Measurements from ENCODE around the gene ASB8.

Gene ASB8

GRCh38 chr12:48198985-48199384, 41.7 kb upstream of the ASB8 start:
- no peak for DNase-seq (ENCODE audit: low read depth in 2 of 2)
- H3K4me3 ChIP-seq (replicated peaks in 1 of 2; ENCODE audit: low read depth in 2 of 2, low read length in 2 of 2), result peak overlapping the region; percentile 71 to 82
- TF ChIP-seq CTCF (IDR thresholded peaks at IDR 0.05; ENCODE audit: low read depth, low read length), result no peak

- TF ChIP-seq CTCF (IDR thresholded peaks at IDR 0.05; ENCODE audit: low read depth, low read length), result no peak
- H3K4me3 ChIP-seq (replicated peaks in 1 of 2; ENCODE audit: low read depth in 2 of 2, low read length in 2 of 2), result peak overlapping the region; percentile 71 to 82
- DNase-seq (ENCODE audit: low read depth in 2 of 2), result peak in 1 of 2 donors; percentile 33
Observed at GRCh38 chr12:48198672-48198971, 41.3 kb upstream of the ASB8 start.

GRCh38 chr12:48197971-48198671, 40.8 kb upstream of the ASB8 start:
- TF ChIP-seq CTCF (IDR thresholded peaks at IDR 0.05; ENCODE audit: low read depth, low read length), result peak; percentile 29
- peak; percentile 96 for DNase-seq (ENCODE audit: low read depth in 2 of 2)
- peak overlapping the region; percentile 71 to 82 for H3K4me3 ChIP-seq (replicated peaks in 1 of 2; ENCODE audit: low read depth in 2 of 2, low read length in 2 of 2)

GRCh38 chr12:48197549-48197970, 40.2 kb upstream of the ASB8 start:
- peak; percentile 55 for TF ChIP-seq CTCF (IDR thresholded peaks at IDR 0.05; ENCODE audit: low read depth, low read length)
- H3K4me3 ChIP-seq (replicated peaks in 1 of 2; ENCODE audit: low read depth in 2 of 2, low read length in 2 of 2), result peak overlapping the region; percentile 71 to 82
- DNase-seq (ENCODE audit: low read depth in 2 of 2), result peak; percentile 41 to 55

GRCh38 chr12:48194799-48195201, 37.5 kb upstream of the ASB8 start:
- no peak overlapping the region for H3K4me3 ChIP-seq (replicated peaks in 1 of 2; ENCODE audit: low read depth in 2 of 2, low read length in 2 of 2)
- DNase-seq (ENCODE audit: low read depth in 2 of 2), result no peak
- no peak for TF ChIP-seq CTCF (IDR thresholded peaks at IDR 0.05; ENCODE audit: low read depth, low read length)

- DNase-seq (ENCODE audit: low read depth in 2 of 2), result no peak
- no peak overlapping the region for H3K4me3 ChIP-seq (replicated peaks in 1 of 2; ENCODE audit: low read depth in 2 of 2, low read length in 2 of 2)
- TF ChIP-seq CTCF (IDR thresholded peaks at IDR 0.05; ENCODE audit: low read depth, low read length), result no peak
Observed at GRCh38 chr12:48193623-48194022, 36.3 kb upstream of the ASB8 start.

- no peak for TF ChIP-seq CTCF (IDR thresholded peaks at IDR 0.05; ENCODE audit: low read depth, low read length)
- no peak overlapping the region for H3K4me3 ChIP-seq (replicated peaks in 1 of 2; ENCODE audit: low read depth in 2 of 2, low read length in 2 of 2)
- no peak for DNase-seq (ENCODE audit: low read depth in 2 of 2)
Observed at GRCh38 chr12:48192861-48193260, 35.5 kb upstream of the ASB8 start.
